ENCODE measurements around the gene EXOSC10.

DNA sequence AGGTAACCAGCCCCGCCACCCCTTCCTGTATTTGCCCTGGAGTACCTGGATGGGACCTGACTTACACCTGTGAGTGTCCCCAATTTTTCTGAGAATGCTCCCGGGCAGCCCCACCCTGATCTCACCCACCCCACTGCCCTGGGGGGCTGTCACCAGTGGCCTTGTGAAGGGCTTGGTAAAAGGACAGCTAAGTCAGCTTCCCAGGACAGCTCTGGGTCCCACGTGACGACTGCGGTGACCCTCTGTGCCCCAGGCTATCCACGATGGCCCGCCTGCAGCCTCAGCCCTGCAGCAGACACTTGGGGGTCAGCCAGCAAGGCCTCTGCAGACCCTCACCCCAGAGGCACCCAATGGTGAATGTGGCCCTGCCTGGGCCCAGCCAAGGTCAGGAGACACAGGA lies 45.5 kb downstream of the EXOSC10 start:
- TF ChIP-seq REST (IDR thresholded peaks at IDR 0.05): peak; percentile 14; the same call in 1 of the 2 replicates
- TF ChIP-seq ZFP36 (IDR thresholded peaks at IDR 0.05; ENCODE audit: borderline replicate concordance, partially characterized antibody): no peak
- TF ChIP-seq CTCF (IDR thresholded peaks at IDR 0.05): no peak
- TF ChIP-seq KDM1A (IDR thresholded peaks at IDR 0.05; ENCODE audit: low read depth): no peak

All from A549 (cell line).